IMR-90 (cell line): ENCODE data around the gene ANXA4. TPM values are rescaled to one million over a fixed set of nuclear protein-coding genes. Genes with fewer than 3 reads are reported as not detected.

ENCODE experiments used
- ATAC-seq: fragments of 200-7000 bp; cut with Tn5 transposase; 2 replicates; pipeline ENCODE4 v1.9.1; 2020; ENCODE audit warnings: low read depth, mild to moderate bottlenecking, moderate library complexity
- BruUV-seq: library from RNA; stranded (reverse); fragments of 400-500 nt; replicated peaks from 2 replicates; lab custom pipeline; 2021; lab: Mats Ljungman, UMichigan
- CTCF ChIA-PET: fragments of 300-600 bp; formaldehyde crosslinking; extraction: SDS; loops from one replicate; lab custom pipeline; 2021; ENCODE audit warnings: antibody characterized with exemption; lab: Yijun Ruan, JAX
- POLR2A ChIA-PET: fragments of 300-600 bp; sonication (Branson Sonifier 250); formaldehyde crosslinking; loops from one replicate; lab custom pipeline; 2022; ENCODE audit warnings: antibody characterized with exemption; ENCODE audit not compliant: unreplicated experiment; lab: Charles Lee
- DNase-seq: peaks from one replicate; pipeline ENCODE4 v3.0.0; 2013
- H2AFZ ChIP-seq: replicated peaks from 2 replicates; pipeline ENCODE3; 2013; ENCODE audit warnings: low read length, mild to moderate bottlenecking; ENCODE audit not compliant: poor library complexity
- H2AK5ac ChIP-seq: 2 replicates; pipeline ENCODE4 v1.6.1; 2013; ENCODE audit warnings: low read depth, low read length, inconsistent platforms
- H2AK9ac ChIP-seq: replicated peaks from 2 replicates; pipeline ENCODE3; 2013; ENCODE audit warnings: mild to moderate bottlenecking, low read depth, low read length, moderate library complexity; ENCODE audit not compliant: poor library complexity
- H2BK120ac ChIP-seq: 2 replicates; pipeline ENCODE4 v1.6.1; 2013; ENCODE audit warnings: low read depth, low read length, inconsistent platforms
- H2BK15ac ChIP-seq: 3 replicates; pipeline ENCODE4 v1.6.1; 2013; ENCODE audit warnings: low read depth, low read length, inconsistent platforms
- H2BK20ac ChIP-seq: 2 replicates; pipeline ENCODE4 v1.6.1; 2013; ENCODE audit warnings: low read depth, mild to moderate bottlenecking, inconsistent platforms, low read length, moderate library complexity
- H2BK5ac ChIP-seq: 2 replicates; pipeline ENCODE4 v1.6.1; 2013; ENCODE audit warnings: mild to moderate bottlenecking, low read depth, low read length, inconsistent platforms; ENCODE audit not compliant: poor library complexity, severe bottlenecking
- H3K14ac ChIP-seq: replicated peaks from 2 replicates; pipeline ENCODE4 v1.6.1; 2013; ENCODE audit warnings: low read depth, low read length, inconsistent platforms
- H3K18ac ChIP-seq: 2 replicates; pipeline ENCODE4 v1.6.1; 2013; ENCODE audit warnings: low read depth, low read length, control low read depth
- H3K23ac ChIP-seq: 2 replicates; pipeline ENCODE4 v1.6.1; 2013; ENCODE audit warnings: low read depth, low read length, inconsistent platforms
- H3K27ac ChIP-seq: 2 replicates; pipeline ENCODE4 v1.5.1; 2013; ENCODE audit warnings: mild to moderate bottlenecking, control low read depth, low read length; ENCODE audit not compliant: insufficient read depth
- H3K27me3 ChIP-seq: 2 replicates; pipeline ENCODE4 v1.6.1; 2013; ENCODE audit warnings: low read length; ENCODE audit not compliant: control insufficient read depth, insufficient read depth
- H3K36me3 ChIP-seq: 2 replicates; pipeline ENCODE4 v1.6.1; 2013; ENCODE audit warnings: low read length, mixed read lengths; ENCODE audit not compliant: control insufficient read depth, insufficient read depth
- H3K4ac ChIP-seq: 2 replicates; pipeline ENCODE4 v1.6.1; 2013; ENCODE audit warnings: low read depth, low read length, inconsistent platforms
- H3K4me1 ChIP-seq: 2 replicates; pipeline ENCODE4 v1.6.1; 2013; ENCODE audit warnings: low read length, mixed read lengths; ENCODE audit not compliant: control insufficient read depth, insufficient read depth
- H3K4me2 ChIP-seq: 2 replicates; pipeline ENCODE4 v1.6.1; 2013; ENCODE audit warnings: low read depth, mild to moderate bottlenecking, control low read depth, low read length, moderate library complexity
- H3K4me3 ChIP-seq: 2 replicates; pipeline ENCODE4 v1.5.1; 2013; ENCODE audit warnings: low read depth, mild to moderate bottlenecking, control low read depth, low read length, moderate library complexity; ENCODE audit not compliant: insufficient read depth
- H3K56ac ChIP-seq: 2 replicates; pipeline ENCODE4 v1.6.1; 2013; ENCODE audit warnings: low read length, inconsistent platforms; ENCODE audit not compliant: insufficient read depth; ENCODE audit errors: extremely low read depth
- H3K79me1 ChIP-seq, 2 experiments: 2 replicates each; pipeline ENCODE4 v1.6.1; 2013; ENCODE audit warnings: low read length in 2 of 2, inconsistent platforms in 1 of 2, low read depth in 1 of 2
- H3K9ac ChIP-seq: 2 replicates; pipeline ENCODE4 v1.6.1; 2013; ENCODE audit warnings: low read depth, low read length, control low read depth
- H3K9me1 ChIP-seq: 2 replicates; pipeline ENCODE4 v1.6.1; 2013; ENCODE audit warnings: low read length, inconsistent platforms; ENCODE audit not compliant: insufficient read depth
- H3K9me3 ChIP-seq: 2 replicates; pipeline ENCODE4 v1.6.1; 2013; ENCODE audit warnings: low read length; ENCODE audit not compliant: control insufficient read depth, insufficient read depth
- H4K20me1 ChIP-seq: 2 replicates; pipeline ENCODE4 v1.6.1; 2013; ENCODE audit warnings: low read length, inconsistent platforms; ENCODE audit not compliant: insufficient read depth
- H4K5ac ChIP-seq: 2 replicates; pipeline ENCODE4 v1.6.1; 2013; ENCODE audit warnings: mild to moderate bottlenecking, low read depth, low read length, control low read depth
- H4K8ac ChIP-seq, 2 experiments: 2 replicates each; pipeline ENCODE4 v1.6.1; 2013; ENCODE audit warnings: low read depth in 2 of 2, low read length in 2 of 2, control low read depth in 1 of 2, inconsistent platforms in 1 of 2
- H4K91ac ChIP-seq: 2 replicates; pipeline ENCODE4 v1.6.1; 2013; ENCODE audit warnings: low read depth, low read length, inconsistent platforms; ENCODE audit not compliant: insufficient read depth
- BHLHE40 ChIP-seq: fragments of 150-350 bp; IDR thresholded peaks from 2 replicates; pipeline ENCODE4 v1.6.1; 2016; ENCODE audit warnings: mild to moderate bottlenecking, low read depth, low read length
- CTCF ChIP-seq: conservative IDR thresholded peaks from 2 replicates; pipeline ENCODE4 v1.5.1; 2012; ENCODE audit warnings: mild to moderate bottlenecking, low read depth, low read length, improper control_type of control experiment
- FOS ChIP-seq: fragments of 150-350 bp; IDR thresholded peaks from 2 replicates; pipeline ENCODE4 v1.6.1; 2016; ENCODE audit warnings: low read depth, low read length
- MAZ ChIP-seq: IDR thresholded peaks from 2 replicates; pipeline ENCODE4 v1.6.1; 2012; ENCODE audit warnings: low read depth, mild to moderate bottlenecking, low read length, improper control_type of control experiment, moderate library complexity, borderline replicate concordance
- MXI1 ChIP-seq: IDR thresholded peaks from 2 replicates; pipeline ENCODE4 v1.6.1; 2012; ENCODE audit warnings: low read depth, mild to moderate bottlenecking, low read length, moderate library complexity, borderline replicate concordance
- RCOR1 ChIP-seq: IDR thresholded peaks from 2 replicates; pipeline ENCODE4 v1.6.1; 2012; ENCODE audit warnings: mild to moderate bottlenecking, low read length, improper control_type of control experiment; ENCODE audit not compliant: insufficient replicate concordance
- RFX5 ChIP-seq: IDR thresholded peaks from 2 replicates; pipeline ENCODE4 v1.8.0; 2012; ENCODE audit warnings: low read depth, mild to moderate bottlenecking, low read length, moderate library complexity
- dilution Hi-C: fragments of 300-500 bp; cut with HindIII; formaldehyde crosslinking; loops from one replicate; pipeline ENCODE4 v1.14.3; 2018; ENCODE audit warnings: low sequenced_read_pairs; ENCODE audit not compliant: unreplicated experiment
- in situ Hi-C: fragments of 300-500 bp; cut with MboI; formaldehyde crosslinking; loops from 3 replicates; pipeline ENCODE4 v1.14.3; 2019; ENCODE audit warnings: low sequenced_read_pairs, inconsistent platforms, mixed read lengths
- intact Hi-C: fragments of 100-400 bp; cut with micrococcal nuclease; formaldehyde crosslinking; loops from 2 replicates; pipeline ENCODE4 v1.10.0; 2022
- polyA plus RNA-seq, 3 experiments: library from polyadenylated mRNA; depleted of rRNA; stranded (reverse); fragments of >200 nt; gene quantifications; 2 replicates each; pipeline ENCODE4 v1.2.3, GENCODE V29; 2012; ENCODE audit warnings: low replicate concordance in 1 of 3
- total RNA-seq: library from RNA; depleted of rRNA; stranded (reverse); fragments of >200 nt; gene quantifications from 2 replicates; pipeline ENCODE4 v1.2.3, GENCODE V29; 2012
- TF ChIP-seq, protein P1 (sequence below): fragments of 150-350 bp; IDR thresholded peaks from 2 replicates; pipeline ENCODE4 v1.6.1; 2017; ENCODE audit warnings: mild to moderate bottlenecking, antibody characterized with exemption, low read length, low read depth

The ANXA4 gene
- total and polyA plus RNA-seq, 2 of the 4 experiments (the other 2 are of a cell fraction): 22.2 to 72.0 TPM

DNA sequence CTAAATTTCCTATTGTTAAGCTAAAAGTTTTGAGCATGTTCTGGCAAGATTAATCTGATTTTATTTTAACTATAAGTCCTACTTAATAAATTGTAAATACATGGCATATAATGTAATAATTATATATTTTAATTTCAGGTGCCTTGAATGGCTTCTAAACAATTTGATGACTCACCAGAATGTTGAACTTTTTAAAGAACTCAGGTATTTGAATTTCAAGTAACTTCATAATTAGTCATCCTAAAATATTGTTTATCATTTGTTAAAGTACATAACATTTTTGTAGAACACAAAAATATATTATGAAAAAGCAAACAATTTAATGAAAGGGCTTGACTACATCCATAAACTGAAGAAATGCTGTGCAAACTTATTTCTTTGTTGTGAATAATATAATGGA, 102.1 kb downstream of the ANXA4 start:
- ChIA-PET CTCF (no interaction called here), POLR2A (no interaction called here)
- no peak overlapping the region for H2AFZ ChIP-seq
- H3K27me3 ChIP-seq: no peaks in the 10 kb centered on the region
- H3K9ac ChIP-seq: no peak overlapping the region
- peaks cover 3% of the 10 kb centered on the region for H3K9me1 ChIP-seq
- no peak overlapping the region for H2BK15ac ChIP-seq
- H3K9me3 ChIP-seq: no peaks in the 10 kb centered on the region
- no peak overlapping the region for H4K5ac ChIP-seq
- no peak overlapping the region for H4K91ac ChIP-seq
- no peak overlapping the region for H3K56ac ChIP-seq
- H3K4me2 ChIP-seq: no peak overlapping the region
- no peak overlapping the region for H3K14ac ChIP-seq
- H3K18ac ChIP-seq: no peak overlapping the region
- H3K4ac ChIP-seq: no peak overlapping the region
- no peak for ATAC-seq
- in situ Hi-C loops: no loop called here
- H2BK5ac ChIP-seq: no peak overlapping the region
- H3K23ac ChIP-seq: no peak overlapping the region
- H3K4me1 ChIP-seq: no peaks in the 10 kb centered on the region
- dilution Hi-C loops: no loop called here
- intact Hi-C loops: no loop called here
- H2AK5ac ChIP-seq: no peak overlapping the region
- BruUV-seq: no TSS peak
- TF ChIP-seq BHLHE40 (no peak), RCOR1 (no peak), MAZ (no peak), RFX5 (no peak), MXI1 (no peak), CTCF (no peak), FOS (no peak)
- TF ChIP-seq, protein P1, sequence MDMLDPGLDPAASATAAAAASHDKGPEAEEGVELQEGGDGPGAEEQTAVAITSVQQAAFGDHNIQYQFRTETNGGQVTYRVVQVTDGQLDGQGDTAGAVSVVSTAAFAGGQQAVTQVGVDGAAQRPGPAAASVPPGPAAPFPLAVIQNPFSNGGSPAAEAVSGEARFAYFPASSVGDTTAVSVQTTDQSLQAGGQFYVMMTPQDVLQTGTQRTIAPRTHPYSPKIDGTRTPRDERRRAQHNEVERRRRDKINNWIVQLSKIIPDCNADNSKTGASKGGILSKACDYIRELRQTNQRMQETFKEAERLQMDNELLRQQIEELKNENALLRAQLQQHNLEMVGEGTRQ: no peak
- H3K36me3 ChIP-seq: peaks cover 12% of the 10 kb centered on the region
- H3K4me3 ChIP-seq: no peak overlapping the region
- no peak overlapping the region for H4K8ac ChIP-seq
- no peak overlapping the region for H2BK120ac ChIP-seq
- peaks cover 0 to 4% of the 10 kb centered on the region in 2 experiments; a peak in 2 of 4 replicates for H3K79me1 ChIP-seq
- H2AK9ac ChIP-seq: no peak overlapping the region
- H3K27ac ChIP-seq: no peak overlapping the region
- no peak overlapping the region for H2BK20ac ChIP-seq
- H4K20me1 ChIP-seq: no peaks in the 10 kb centered on the region
- DNase-seq: no peak
